ENCODE results near the gene HINT1.
A peak's percentile ranks its signal among the peaks of the same experiment; 100 is the strongest.
"Not testable (repeated sequence)": the region's sequence is repeated elsewhere in the genome, so short reads cannot be mapped to it uniquely, and the experiment has no call there.

Gene HINT1

DNA sequence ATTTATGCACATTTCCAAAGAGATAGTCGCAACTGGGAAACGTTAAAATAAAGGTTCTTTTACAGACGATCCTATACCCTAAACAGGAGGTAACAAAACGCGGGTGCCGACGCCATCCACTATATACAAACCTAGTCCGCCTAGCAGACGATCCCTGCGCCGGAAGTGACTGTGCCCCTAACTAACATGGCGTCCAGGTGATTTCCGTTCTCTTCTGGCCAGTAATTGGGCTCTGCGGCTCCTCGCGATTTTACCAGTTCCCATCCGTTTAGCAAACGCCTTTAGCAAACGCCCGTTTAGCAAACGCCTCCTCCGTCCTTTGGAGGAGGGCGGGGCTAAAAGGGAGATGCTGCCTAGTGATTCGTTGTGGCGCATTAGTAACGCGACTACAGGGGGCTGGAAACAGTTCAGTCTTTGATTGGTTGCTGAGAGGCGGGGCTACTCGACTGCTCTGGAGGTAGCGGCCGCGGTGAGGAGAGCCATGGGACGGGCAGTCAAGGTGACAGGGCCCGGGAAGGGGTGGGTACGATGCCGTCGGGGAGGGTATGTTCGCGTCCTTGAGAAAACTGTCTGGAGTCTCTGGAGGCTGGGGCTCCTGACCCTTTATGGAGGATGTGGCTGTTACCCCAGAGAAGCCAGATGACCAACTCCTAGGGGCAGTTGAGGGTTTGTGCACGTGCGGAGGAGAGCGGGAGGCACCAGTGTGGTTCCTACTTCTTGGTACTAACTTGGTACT is 5.7 kb upstream of the HINT1 start, which contains the start of gene LYRM7:
Gene LYRM7, plus strand, starts transcription at position 405 of the 736 bp plus-strand sequence. Its CDS starts 77 bp downstream, at position 482.
- DNase-seq = peak; percentile 98

DNA sequence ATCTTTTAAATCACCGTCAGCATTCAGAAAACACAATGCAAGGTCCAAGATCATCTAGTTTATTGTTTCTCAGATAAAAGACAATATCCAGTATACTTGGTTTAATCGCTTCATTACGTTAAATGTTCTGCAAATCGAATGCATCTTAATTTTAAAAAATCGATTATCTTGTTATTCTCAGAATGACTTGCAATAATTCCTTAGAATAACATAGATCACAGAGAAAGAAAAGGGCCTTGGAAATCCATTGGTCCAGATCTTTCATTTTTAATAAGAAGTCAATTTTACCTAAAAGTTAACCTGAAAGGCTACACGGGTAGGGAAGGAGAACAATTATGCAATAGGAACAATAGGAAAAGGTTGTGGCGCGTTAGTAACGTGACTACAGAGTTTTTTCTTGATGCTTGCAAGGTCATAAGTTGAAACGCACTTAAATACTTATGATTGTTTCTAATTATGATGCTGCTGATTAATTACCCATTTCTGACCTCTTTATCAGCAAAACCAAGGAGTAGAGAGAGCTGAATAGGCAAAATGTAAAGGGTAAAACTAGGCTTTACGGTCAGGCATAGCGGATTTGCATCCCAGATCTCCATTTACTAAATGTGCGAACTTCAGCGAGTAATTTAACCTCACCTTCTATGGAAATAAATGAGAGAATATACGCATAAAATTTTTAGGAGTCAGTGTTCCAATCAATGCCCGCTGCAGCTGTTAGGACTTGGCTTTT is 4.9 kb upstream of the HINT1 start:
- DNase-seq = no peak

DNA sequence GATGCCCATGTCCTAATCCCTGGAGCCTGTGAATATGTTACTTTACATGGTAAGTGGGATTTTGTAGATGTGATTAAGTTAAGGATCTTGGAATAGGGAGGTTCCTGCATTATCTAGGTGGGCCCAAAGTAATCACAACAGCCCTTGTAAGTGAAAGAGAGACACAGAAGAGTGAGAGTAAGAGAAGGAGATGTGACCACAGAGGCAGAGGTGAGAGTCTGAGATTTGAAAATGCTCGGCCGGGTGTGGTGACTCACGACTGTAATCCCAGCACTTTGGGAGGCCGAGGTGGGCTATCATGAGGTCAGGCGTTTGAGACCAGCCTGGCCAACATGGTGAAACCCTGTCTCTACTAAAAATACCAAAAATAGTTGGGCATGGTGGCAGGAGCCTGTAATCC is 2.6 kb upstream of the HINT1 start:
- DNase-seq = no peak

GRCh38 chr5:131164191-131165118 is 601 bp downstream of the HINT1 start:
- peak; percentile 18 to 43 for DNase-seq

- DNase-seq = no peak
Measured at GRCh38 chr5:131163276-131164119, 1.6 kb downstream of the HINT1 start.

DNA sequence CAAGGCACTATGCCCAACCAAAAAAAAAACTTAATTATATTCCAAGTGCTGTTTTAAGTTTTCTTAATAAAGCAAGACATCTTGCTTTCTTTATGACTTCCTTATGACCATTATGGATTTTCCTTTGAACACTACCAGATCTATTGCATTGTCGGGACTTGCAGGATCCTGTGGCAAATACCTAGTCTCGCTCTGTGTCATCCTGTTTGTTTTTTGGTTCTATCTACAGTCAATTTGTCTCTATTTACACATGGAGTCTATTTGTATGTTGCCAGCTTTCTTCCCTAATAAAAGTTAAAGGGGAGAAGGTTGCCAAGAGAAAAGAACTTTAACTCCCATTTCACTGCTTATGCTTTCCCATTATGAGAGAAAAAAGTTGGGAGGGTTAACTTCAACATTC is 4.9 kb downstream of the HINT1 start:
- no peak for DNase-seq

DNA sequence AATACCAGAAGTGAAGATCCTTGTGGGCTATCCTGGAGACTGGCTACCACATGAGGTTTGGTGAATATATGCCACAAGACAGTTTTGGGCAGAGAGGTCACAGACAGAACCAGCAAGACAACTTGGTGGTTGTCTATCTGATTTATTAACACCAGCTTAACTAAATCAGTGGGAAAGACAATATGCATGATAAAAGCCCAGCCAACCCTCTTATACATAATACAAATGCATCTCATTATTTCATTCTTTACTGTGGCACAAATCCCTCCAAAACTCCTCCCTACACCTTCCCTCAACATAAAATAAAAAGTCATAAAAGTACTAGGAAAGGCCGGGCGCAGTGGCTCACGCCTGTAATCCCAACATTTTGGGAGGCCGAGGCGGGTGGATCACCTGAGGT is 8.1 kb downstream of the HINT1 start:
- no peak for DNase-seq

DNA sequence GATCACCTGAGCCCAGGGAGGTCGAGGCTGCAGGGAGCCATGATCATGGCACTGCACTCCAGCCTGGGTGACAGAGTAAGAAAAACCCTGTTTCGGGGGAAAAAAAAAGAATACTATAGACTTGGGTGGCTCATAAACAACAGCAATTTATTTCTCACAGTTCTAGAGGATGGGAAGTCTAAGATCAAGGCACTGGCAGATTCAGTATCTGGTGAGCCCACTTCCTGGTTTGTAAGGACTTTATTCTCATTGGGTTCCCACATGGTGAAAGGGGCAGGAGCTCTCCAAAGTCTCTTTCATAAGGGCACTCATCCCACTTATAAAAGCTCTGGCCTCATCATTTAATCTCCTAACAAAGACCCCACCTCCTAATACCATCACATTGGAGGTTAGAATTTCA is 8.7 kb downstream of the HINT1 start:
- DNase-seq = no peak

DNA sequence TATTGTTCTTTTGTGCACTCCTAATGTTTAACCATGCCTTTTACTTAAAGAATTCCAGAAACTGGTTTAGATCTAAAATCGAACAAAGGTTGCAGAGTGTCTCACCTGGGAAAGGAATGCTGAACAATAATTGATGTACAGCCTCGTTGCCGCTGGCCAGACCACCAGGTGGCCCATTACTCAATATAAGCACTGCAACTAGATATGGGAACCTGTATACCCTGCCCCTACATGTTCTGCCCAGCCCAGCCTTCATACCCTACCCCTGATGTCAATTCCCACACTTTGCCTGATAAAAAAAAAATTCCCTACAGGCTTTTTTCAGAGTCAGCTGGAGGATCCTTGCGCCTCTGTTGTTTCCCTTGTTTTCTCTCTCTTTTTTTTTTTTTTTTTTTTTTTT is 13.8 kb downstream of the HINT1 start:
- DNase-seq = no peak

DNA sequence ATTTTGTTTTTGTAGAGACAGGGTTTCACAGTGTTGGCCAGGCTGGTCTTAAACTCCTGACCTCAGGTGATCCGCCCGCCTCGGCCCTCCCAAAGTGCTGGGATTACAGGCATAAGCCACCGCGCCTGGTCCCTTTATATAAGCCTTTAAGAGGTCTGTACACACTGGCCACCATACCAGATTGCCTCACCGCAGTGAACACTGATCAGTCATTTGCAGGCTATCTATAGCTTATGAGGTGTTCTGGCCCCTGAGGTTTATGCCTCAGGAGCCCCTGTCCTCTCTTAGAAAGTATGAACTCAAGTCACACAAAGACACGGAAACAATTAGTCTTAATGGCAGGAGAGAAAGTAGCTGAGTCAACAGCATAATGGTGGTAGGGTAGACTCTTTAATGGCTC is 14.6 kb downstream of the HINT1 start:
- DNase-seq = no peak

DNA sequence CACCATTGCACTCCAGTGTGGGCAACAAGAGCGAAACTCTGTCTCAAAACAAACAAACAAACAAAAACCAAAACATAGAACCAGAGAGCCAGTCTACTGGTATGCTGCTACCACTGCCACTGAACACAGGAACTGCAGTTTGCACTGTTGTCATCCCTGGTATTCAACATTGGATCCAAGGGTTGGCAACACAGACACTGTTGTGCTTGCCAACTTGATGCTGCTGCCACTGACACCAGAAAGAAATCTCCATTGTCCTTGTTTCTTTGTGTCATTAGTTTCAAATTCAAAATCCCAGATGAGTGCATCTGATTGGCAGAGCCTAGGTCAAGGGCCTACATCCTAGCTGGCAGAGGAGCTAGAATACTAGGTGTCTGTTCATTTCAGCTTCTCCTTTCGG is 16.2 kb downstream of the HINT1 start:
- DNase-seq = no peak

GRCh38 chr5:131147258-131147657 is 17.8 kb downstream of the HINT1 start:
- DNase-seq = no peak

GRCh38 chr5:131142970-131143617 is 22.0 kb downstream of the HINT1 start:
- no peak for DNase-seq

DNA sequence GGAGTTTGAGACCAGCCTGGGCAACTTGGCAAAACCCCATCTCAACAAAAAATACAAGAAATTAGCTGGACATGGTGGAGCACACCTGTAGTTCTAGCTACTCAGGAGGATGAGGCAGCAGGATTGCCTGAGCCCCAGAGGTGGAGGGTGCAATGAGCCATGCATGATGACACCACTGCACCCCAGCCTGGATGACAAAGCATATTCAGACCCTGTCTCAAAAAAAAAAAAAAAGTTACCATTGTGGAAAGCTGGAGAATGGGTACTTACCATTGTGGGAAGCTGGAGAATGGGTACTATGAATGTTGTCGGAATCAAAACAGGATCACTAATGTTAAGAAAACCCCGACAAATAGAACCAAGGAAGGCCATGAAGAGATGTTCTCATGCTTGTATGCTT is 25.7 kb downstream of the HINT1 start:
- no peak for DNase-seq

DNA sequence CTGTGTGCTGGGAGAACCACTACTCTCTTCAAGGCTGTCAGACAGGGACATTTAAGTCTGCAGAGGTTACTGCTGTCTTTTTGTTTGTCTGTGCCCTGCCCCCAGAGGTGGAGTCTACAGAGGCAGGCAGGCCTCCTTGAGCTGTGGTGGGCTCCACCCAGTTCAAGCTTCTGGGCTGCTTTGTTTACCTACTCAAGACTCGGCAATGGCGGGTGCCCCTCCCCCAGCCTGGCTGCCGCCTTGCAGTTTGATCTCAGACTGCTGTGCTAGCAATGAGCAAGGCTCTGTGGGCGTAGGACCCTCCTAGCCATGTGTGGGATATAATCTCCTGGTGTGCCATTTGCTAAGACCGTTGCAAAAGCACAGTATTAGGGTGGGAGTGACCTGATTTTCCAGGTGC is 26.6 kb downstream of the HINT1 start:
- DNase-seq = not testable (repeated sequence)

- not testable (repeated sequence) for DNase-seq
Measured at GRCh38 chr5:131133091-131133490, 32.0 kb downstream of the HINT1 start.

- no peak for DNase-seq
Measured at GRCh38 chr5:131129306-131129705, 35.8 kb downstream of the HINT1 start.

GRCh38 chr5:131127244-131127643 is 37.8 kb downstream of the HINT1 start:
- not testable (repeated sequence) for DNase-seq

- DNase-seq = no peak
Measured at GRCh38 chr5:131114754-131115153, 50.3 kb downstream of the HINT1 start.

- DNase-seq = no peak
Measured at GRCh38 chr5:131112424-131112823, 52.6 kb downstream of the HINT1 start.

GRCh38 chr5:131110256-131110594 is 54.8 kb downstream of the HINT1 start:
- DNase-seq = no peak
